Neural progenitor cell (in vitro differentiated cells): ENCODE results near the gene PDE11A.

Source experiments
- EZH2 ChIP-seq: fragments of 200-600 bp; sonication (generic); IDR thresholded peaks from 2 replicates; pipeline ENCODE4 v1.6.1; 2017; ENCODE audit warnings: antibody characterized with exemption, mild to moderate bottlenecking, moderate library complexity
- EZH2phosphoT487 ChIP-seq: fragments of 200-600 bp; sonication (generic); IDR thresholded peaks from 2 replicates; pipeline ENCODE4 v1.6.1; 2017; ENCODE audit warnings: antibody characterized with exemption

- TF ChIP-seq EZH2 (no peak), EZH2phosphoT487 (no peak)
These were observed 403.4 kb downstream of the PDE11A start for GRCh38 chr2:177669201-177669600.
